Measurements from ENCODE around the gene VMAC.

Gene VMAC

DNA sequence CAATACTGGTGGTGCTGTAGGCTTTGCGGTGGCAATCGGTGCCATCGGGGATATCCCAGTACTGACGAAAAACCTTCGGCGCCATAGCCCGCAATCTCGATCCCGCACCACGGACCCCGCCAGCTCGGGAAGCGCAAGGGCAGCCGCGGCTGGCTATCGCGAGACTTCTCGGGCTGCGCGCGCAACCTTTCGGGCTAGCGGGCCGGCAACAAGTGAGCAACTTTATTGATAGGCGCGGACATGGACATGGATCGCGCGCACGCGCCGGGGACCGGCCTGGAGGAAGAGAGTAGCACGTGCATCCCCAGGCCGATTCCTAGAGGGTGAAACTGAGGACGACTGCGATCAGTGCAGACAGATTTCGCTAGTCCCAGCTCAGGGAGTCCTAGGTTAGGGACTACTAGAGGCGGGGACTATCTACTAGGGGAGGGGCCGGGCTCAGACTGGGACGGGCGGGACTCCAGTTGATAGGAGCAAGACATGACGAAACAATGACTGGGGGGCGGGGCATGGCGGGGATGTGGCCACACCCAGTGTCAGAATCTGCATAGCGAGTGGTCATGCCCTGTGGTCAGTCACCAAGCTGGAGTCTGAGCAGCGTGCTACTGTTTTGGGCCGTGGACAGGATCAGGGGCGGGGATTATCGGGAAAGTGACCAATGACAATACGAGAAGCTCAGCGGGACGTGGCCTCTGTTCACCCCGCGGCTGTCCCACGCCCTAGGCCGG is 884 bp upstream of the VMAC start, which contains the start of gene NDUFA11:
Gene NDUFA11, minus strand, starts transcription at position 167 of the 728 bp plus-strand sequence. Its CDS starts 82 bp downstream, at position 85.
- peak; percentile 98 for DNase-seq (ENCODE audit: low read depth, low spot score)

DNA sequence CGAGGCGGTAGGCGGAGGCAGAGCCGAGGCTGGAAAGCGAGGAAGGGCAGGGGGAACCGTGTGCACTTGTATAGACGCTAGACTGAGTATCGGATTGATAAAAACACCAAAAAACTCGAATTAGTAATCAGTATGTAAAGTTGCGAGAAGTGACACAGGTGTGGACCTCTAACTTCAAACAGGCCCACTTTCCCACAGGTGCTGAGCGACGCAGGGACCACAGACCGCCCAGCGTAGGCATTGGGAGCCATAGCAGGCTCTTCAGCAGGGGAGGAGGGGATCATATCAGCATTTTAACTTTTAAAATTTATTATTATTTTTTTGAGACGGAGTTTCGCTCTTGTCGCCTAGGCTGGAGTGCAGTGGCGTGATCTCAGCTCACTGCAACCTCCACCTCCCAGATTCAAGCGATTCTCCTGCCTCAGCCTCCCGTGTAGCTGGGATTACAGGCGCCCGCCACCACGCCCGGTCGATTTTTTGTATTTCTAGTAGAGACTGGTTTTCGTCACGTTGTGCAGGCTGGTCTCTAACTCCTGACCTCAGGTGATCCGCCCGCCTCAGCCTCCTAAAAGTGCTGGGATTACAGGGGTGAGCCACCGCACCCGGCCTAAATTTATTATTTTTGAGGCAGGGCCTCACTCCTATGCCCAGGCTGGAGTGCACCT is 574 bp downstream of the VMAC start:
- DNase-seq (ENCODE audit: low read depth, low spot score): no peak

DNA sequence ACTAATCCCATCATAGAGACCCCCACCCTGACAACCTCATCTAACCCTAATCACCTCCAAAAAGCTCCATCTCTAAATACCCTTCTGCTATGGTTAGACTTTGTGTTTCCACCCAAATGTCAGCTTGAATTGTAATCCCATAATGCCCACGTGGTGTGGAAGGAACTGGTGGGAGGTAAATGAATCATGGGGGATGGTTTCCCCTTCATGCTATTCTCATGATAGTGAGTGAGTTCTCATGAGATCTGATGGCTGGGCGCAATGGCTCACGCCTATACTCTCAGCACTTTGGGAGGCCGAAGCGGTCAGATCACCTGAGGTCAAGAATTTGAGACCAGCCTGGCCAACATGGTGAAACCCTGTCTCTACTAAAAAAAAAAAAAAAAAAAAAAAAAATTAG is 2.6 kb downstream of the VMAC start:
- DNase-seq (ENCODE audit: low read depth, low spot score): no peak

DNA sequence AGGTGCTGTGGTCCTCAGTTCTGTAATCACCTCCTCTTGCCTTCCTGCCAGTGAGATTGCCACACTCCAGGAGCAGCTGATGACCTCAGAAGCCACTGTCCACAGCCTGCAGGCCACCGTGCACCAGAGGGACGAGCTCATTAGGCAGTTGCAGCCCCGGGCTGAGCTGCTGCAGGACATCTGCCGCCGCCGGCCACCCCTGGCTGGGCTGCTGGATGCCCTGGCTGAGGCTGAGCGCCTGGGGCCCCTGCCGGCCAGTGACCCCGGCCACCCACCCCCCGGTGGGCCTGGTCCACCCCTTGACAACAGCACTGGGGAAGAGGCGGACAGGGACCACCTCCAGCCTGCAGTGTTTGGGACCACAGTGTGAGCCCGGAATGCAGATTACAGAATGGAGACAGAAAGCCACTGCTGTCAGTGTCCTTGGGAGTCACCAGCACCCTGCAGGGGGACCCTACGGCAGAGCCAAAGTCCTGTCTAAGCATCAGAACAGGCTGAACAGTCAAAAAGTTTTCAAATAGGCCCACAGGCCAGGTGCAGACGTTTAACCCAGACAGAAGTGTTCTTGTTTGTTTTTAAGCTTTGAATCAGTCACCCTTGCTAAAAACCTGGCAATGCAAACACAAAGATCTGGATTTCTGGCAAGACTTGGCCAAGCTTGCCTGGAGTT is 4.2 kb downstream of the VMAC start:
- DNase-seq (ENCODE audit: low read depth, low spot score): peak; percentile 44

DNA sequence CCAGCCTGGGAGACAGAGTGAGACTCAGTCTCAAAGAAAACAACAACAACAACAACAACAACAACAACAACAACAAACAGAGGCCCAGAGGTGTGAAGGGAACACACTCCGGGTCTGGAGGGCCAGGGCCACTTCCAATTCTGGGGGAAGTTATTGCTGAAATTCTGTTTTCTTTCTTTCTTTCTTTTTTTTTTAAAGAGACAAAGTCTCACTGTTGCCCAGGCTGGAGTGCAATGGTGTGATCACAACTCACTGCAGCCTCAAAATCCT is 5.9 kb downstream of the VMAC start:
- DNase-seq (ENCODE audit: low read depth, low spot score): no peak

DNA sequence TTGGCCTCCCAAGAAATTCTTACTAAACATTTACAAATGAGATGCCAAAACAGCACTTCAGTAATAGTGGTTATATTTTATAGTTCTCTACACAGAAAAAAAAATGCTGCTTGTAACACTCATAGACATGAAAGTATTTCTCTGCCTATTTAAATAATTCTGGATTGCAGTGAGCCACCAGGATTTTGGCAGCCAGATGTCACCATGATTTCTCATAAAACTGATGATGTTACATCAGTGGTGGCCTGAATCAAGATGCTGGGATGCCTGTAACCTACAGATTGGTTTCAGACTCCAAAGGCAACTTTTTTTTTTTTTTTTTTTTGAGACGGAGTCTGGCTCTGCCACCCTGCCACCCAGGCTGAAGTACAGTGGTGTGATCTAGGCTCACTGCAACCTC is 6.7 kb downstream of the VMAC start:
- no peak for DNase-seq (ENCODE audit: low read depth, low spot score)

DNA sequence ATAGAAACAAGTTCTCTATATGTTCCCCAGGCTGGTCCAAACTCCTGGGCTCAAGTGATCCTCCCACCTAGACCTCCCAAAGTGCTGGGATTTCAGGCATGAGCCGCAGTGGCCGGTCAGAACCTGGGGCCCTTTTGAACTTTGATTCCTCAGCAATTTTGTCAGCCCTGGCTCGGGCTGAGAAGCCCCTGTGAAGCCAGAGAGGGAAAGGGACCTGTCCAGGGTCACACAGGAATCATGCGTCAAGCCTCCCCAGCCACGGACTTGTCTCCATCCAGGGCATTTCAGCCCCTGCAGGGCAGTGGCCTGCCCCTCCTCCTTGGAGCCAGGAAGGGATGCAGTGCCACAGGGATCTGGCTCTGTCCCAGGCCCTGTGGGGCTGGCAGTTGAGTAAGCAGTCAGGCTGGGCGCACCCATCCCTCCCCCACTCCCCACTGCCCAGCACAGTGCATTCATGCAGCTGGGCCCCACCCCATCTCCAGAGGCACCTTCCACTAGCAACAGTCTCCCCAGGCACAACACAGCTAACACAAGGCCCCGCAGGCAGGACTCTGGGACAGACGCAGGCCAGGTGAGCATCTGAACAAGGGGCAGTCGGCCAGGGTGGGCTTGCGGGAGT is 9.2 kb downstream of the VMAC start, which contains the start of gene CAPS:
Gene CAPS, plus strand, starts transcription at position 516 of the 619 bp plus-strand sequence. CDS start 153 bp downstream, outside the sequence.
- DNase-seq (ENCODE audit: low read depth, low spot score): no peak

DNA sequence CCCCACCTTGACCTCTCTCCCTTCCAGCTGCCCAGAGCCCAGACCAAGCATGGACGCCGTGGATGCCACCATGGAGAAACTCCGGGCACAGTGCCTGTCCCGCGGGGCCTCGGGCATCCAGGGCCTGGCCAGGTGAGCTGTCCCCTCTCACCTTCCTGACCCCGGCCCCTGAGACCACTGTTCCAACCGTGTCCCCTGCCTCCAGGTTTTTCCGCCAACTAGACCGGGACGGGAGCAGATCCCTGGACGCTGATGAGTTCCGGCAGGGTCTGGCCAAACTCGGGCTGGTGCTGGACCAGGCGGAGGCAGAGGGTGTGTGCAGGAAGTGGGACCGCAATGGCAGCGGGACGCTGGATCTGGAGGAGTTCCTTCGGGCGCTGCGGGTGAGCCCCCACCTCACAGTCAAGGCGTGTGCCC is 9.7 kb downstream of the VMAC start:
- no peak for DNase-seq (ENCODE audit: low read depth, low spot score)

DNA sequence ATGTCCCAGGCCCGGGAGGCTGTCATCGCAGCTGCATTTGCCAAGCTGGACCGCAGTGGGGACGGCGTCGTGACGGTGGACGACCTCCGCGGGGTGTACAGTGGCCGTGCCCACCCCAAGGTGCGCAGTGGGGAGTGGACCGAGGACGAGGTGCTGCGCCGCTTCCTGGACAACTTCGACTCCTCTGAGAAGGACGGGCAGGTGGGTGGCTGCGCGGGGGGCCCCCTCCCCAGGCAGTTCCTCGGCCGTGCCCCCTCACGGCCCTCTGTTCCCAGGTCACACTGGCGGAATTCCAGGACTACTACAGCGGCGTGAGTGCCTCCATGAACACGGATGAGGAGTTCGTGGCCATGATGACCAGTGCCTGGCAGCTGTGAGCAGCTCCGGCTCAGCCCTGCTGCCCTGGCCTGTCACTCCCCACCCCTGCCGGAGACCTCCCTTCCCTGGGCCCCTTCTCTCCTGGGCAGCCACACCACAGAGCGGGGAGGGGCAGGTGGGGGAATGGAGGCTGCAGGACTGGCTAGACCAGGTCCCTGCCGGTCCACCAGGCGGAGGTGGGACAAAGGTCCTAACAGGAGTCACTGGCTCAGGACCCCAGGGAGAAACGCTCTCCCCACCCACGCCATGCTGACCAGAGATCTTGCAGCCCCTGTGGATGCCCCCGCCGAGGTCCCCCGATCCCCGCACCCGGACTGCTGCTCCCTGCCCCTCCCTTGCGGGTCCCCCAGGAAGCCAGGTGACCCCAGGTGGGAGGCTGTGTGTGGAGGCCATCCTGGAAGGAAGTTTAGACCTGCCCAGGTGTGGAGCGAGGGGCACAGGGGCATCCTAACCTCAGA is 10.5 kb downstream of the VMAC start:
- DNase-seq (ENCODE audit: low read depth, low spot score): peak; percentile 54

DNA sequence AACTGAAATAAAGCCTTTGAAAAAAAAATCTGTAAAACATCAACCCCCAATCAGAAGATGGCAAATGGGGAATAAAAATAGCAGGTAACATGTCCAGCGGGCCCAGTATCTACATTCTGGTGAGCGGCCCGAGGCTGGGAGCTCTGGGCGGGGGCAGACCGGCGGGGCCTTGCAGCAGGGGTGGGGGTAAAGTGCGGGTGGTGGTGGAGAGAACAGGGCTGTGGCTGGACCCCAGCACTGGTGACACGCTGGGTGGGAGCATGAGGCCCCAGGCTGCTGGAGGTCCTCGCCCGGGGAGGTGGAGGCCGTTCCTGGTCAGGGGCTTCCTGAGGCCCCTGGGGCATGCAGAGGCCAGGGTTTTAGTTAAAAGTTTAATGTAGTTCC is 11.1 kb downstream of the VMAC start:
- DNase-seq (ENCODE audit: low read depth, low spot score): no peak

DNA sequence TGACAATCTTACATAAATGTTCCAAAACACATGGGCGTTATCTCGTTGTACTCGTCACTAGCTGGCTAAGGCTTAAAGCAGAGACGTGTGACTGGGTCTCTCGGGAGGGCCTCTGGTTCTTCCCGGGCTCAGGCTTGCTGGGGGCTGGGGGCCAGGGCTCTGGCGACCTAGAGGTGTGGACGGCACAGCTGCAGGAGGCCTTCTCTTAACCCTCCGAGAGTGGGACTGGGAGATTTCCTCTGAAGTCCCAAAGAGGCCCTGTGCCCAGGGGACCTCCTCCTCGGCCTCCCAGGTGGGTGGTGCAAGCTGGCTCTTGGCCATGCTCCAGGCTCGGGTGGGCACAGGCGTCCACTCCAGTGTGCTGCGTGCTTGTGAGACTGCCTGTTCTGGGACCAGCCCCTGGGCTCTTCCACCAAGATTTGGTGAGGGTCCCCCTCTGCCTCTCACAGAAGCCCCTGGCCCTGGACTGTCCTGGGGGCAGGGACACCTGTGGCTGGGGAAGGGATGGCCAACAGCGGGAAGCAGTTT is 11.6 kb downstream of the VMAC start:
- DNase-seq (ENCODE audit: low read depth, low spot score): no peak

DNA sequence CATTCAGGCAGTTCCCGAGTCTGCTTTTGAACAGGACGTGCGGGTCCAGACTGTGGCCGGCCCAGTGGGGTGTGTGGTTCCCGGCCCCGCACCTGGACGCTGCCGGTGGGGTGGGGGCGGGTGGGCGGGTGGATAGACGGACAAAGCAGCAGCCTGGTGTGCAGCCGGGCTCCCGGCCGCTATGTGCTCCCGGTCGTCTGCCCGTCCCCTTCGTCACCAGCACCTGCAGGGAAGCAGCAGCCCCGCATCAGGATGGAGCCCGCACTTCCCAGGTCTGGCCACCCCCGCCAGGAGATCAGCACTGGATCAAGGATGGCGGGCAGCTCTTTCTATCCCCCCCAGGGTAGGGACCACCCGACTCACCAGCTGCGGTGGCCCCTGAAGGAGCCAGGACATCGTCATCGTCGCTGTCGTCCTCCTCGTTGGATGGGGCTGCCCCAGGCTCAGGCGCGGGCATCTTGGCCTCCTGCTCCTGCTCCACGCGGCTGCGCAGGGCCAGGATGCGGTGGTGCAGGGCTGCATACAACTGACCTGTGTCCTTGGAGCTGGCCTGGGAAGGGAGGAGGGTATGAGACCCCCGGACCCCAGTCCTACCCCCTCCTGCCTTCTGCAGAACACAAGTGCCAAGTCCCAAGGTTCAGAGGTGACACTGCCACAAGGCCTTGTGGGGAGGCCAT is 12.9 kb downstream of the VMAC start:
- DNase-seq (ENCODE audit: low read depth, low spot score): no peak

DNA sequence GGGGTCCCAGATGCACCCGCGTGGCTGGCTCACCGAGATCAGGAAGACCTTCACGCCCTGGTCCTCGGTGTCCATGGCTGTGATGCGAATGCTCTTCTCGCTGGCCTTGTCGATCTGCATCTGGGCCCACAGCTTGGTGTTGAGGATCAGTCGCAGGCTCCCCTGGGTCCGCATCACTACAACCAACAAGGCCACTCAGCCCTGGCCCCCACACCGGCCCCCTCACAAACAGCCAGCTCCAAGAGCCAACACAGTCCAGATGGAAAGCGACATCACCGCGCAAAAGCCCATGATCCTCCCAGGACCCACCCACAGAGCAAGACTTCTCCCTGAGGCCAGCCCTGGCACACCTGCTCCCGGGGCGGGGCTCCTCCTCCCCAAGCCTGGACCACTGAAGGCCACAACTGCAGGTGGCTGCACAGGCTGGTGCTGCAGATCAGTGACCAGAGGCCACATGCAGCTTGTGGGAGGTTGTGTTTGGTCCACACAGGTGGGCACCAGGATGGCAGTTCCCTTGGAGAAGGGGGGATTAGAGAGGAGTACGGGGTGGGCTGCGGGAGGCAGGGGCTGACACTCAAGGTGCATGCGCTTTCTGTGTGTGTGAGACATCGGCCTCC is 13.9 kb downstream of the VMAC start:
- no peak for DNase-seq (ENCODE audit: low read depth, low spot score)

DNA sequence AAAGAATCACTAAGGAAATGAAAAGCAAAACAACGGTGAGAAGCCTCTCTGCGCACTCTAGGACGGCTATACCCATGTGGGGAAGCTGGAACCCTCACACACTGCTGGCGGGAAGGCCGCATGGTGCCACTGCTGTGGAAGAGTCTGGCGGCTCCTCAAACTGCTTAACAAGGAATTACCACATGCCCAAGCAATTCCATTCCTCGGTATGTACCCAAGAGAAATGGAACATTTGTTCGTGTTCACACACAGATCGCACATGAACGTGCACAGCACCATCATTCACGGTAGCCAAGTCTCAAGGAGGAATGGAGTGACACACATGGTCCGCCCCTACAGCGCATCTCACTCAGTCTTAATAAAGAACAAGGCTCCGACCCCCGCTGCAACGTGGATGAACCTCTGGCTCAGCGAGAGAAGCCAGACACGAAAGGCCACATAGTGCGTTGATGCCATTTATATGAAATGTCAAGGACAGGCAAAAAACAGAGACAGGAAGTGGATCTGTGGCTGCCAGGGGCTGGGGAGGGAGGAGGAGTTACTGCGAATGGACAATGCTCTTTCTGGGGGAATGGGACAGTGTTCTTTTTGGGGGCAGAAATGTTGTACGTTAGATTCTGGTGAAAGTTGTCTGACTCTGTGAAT is 17.0 kb downstream of the VMAC start:
- DNase-seq (ENCODE audit: low read depth, low spot score): no peak

DNA sequence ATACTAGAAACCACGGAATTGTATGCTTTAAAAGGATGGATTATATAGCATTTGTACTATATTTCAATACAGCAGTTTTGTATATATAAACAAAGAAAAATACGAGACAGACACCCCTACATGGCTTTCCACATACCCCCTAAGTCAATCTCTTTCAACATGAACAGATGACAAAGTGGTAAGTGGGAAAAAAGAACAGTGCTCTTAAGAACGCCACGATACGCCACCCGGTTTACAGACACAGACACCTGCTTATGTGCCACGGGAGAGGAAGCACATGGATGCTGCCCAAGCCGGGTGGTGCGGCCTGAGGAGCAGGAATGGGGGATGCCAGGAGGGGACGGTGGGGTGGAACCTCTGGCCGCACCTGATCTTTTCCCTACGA is 17.5 kb downstream of the VMAC start:
- no peak for DNase-seq (ENCODE audit: low read depth, low spot score)

DNA sequence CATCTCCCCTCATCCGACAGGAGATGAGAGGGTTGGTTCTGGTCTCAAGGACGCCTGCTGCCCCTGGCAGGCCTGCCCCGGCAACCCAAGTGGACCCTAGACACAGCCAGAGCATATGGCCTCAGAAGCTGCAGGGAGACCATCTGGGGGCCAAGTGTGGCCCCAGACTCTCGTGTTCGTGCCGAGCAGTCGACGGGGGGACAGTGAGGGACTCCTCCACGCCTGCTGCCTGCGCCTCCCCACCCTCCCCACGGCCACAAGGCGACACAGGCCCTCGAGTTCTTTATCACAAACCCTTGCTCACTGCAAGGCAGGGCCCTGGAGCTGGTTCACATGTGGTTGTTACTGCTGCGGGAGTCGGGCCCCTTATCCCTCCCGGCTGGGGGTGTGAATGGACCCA is 18.7 kb downstream of the VMAC start:
- DNase-seq (ENCODE audit: low read depth, low spot score): no peak

DNA sequence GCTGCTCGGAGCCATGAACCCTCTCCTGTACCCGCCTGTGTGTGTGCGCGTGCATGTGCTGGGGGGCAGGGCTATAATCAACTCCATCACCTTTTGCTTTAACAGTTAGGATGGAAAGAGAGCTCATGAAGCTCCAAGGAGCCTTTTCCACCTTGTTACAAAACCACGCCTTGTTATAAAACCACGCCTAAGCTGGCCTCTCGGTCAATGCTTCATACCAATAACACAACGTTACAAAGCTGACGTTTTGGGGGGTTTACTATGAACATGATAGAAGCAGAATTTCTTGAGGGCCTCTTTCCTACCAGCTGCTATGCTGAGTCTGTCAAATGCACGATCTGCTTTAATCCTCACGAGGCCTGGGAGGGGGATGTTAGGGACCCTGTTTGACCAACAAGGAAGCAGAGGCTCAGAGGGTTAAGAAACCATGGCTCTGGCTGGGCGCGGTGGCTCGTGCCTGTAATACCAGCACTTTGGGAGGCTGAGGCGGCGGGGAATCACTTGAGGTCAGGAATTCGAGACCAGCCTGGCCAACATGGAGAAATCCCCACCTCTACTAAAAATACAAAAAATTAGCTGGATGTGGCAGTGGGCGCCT is 21.3 kb downstream of the VMAC start:
- no peak for DNase-seq (ENCODE audit: low read depth, low spot score)

DNA sequence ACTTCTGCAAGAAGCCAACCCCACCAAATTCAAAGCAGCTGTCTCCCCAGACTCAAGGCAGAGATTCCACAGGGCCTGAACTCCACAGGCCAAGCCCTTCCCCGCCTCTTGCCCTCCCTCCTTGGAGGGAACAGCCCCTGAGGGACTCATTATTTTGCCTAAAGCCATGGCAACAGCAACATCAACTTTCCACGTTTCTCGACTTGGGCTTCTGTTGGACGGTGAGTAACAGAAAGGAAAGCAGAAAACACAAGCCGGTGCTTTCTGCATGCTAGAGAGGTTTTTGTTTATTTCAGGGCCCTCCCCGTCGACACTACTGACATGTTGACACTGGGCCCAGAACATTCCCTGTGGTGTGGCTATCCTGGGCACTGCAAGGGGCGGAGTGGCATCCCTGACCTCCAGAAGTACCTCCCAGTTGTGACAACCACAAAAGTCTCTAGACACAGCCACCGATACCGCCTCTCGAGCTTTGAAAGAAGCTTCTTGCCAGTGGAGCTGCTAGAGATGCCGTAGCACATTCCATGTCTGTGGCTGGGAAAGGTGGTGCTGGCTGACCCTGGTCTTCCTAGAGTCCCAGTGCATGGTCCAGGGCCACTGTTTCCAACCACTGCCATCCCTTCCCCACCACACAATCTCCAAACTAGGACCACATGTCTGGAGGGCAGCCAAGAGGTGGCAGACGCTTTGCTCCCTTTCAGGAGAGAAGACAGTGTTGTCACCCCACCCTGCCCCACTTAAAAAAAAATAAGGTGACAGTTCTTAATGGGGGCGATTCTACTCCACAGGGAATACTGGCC is 22.2 kb downstream of the VMAC start:
- no peak for DNase-seq (ENCODE audit: low read depth, low spot score)

DNA sequence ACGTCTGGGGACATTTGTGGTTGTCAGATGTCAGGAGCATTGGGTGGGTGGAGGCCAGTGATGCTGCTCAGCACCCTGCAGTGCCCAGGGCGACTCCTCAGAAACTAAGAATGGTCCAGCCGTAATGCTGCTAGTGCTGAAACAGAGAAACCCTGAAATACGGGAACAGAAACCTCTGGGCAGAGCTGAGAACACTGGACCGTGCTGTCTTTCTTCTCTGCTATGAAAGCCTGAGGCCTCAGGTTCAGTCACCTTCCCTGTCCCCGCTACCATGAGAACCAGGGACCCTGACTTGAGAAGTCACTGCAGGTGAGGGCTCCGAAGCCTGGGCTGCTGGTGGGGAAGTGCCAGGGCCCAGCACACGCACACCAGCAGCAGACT is 22.8 kb downstream of the VMAC start:
- DNase-seq (ENCODE audit: low read depth, low spot score): no peak

All from ELF-1 (cell line).